ENCODE measurements around the gene MOV10. TPM values are rescaled to one million over a fixed set of nuclear protein-coding genes. Genes with fewer than 3 reads are reported as not detected.

Gene MOV10
- total RNA-seq, 1 donor from 2014 or later: 10.3 TPM

GRCh38 chr1:112701227-112702066, 27.0 kb downstream of the MOV10 start:
- TF ChIP-seq, protein P1, sequence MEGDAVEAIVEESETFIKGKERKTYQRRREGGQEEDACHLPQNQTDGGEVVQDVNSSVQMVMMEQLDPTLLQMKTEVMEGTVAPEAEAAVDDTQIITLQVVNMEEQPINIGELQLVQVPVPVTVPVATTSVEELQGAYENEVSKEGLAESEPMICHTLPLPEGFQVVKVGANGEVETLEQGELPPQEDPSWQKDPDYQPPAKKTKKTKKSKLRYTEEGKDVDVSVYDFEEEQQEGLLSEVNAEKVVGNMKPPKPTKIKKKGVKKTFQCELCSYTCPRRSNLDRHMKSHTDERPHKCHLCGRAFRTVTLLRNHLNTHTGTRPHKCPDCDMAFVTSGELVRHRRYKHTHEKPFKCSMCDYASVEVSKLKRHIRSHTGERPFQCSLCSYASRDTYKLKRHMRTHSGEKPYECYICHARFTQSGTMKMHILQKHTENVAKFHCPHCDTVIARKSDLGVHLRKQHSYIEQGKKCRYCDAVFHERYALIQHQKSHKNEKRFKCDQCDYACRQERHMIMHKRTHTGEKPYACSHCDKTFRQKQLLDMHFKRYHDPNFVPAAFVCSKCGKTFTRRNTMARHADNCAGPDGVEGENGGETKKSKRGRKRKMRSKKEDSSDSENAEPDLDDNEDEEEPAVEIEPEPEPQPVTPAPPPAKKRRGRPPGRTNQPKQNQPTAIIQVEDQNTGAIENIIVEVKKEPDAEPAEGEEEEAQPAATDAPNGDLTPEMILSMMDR (IDR thresholded peaks at IDR 0.05; ENCODE audit: insufficient read depth, low read length, severe bottlenecking): no peak
- Histone ChIP-seq H3K36me3 (ENCODE audit: control insufficient read depth, insufficient read depth, low read length) (peaks cover 36% of the 10 kb centered on the region), H3K27me3 (ENCODE audit: control insufficient read depth, insufficient read depth, low read length) (no peaks in the 10 kb centered on the region), H3K4me3 (ENCODE audit: low read depth, low read length) (no peak overlapping the region)
- FAIRE-seq (no peak), DNase-seq (ENCODE audit: low read depth) (no peak)

DNA sequence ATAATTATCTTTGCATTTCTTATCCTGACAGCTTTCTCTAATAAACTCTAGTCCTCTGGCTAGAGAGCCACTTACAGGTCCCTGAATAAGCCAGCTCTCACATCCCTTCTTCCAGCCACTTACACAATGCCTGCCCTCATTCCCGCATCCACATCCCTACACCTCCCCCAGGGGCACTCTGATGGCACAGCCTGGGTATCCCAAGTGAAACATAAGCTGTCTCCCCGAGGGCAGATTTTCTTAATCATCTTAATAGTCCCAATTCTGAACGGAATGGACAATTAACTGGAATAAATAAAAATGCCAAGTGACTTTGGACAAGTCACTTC, 27.6 kb downstream of the MOV10 start:
- Histone ChIP-seq H3K36me3 (ENCODE audit: control insufficient read depth, insufficient read depth, low read length) (peaks cover 31% of the 10 kb centered on the region), H3K27me3 (ENCODE audit: control insufficient read depth, insufficient read depth, low read length) (no peaks in the 10 kb centered on the region), H3K4me3 (ENCODE audit: low read depth, low read length) (no peak overlapping the region)
- TF ChIP-seq, protein P1 (IDR thresholded peaks at IDR 0.05; ENCODE audit: insufficient read depth, low read length, severe bottlenecking): no peak
- DNase-seq (ENCODE audit: low read depth) (no peak), FAIRE-seq (no peak)

GRCh38 chr1:112702420-112703261, 28.2 kb downstream of the MOV10 start:
- Histone ChIP-seq H3K27me3 (ENCODE audit: control insufficient read depth, insufficient read depth, low read length) (no peaks in the 10 kb centered on the region), H3K4me3 (ENCODE audit: low read depth, low read length) (no peak overlapping the region), H3K36me3 (ENCODE audit: control insufficient read depth, insufficient read depth, low read length) (peaks cover 31% of the 10 kb centered on the region)
- FAIRE-seq: no peak
- no peak for DNase-seq (ENCODE audit: low read depth)
- TF ChIP-seq, protein P1 (IDR thresholded peaks at IDR 0.05; ENCODE audit: insufficient read depth, low read length, severe bottlenecking): no peak

GRCh38 chr1:112703706-112704105, 29.2 kb downstream of the MOV10 start:
- TF ChIP-seq, protein P1 (IDR thresholded peaks at IDR 0.05; ENCODE audit: insufficient read depth, low read length, severe bottlenecking): no peak
- no peak for FAIRE-seq
- Histone ChIP-seq H3K27me3 (ENCODE audit: control insufficient read depth, insufficient read depth, low read length) (no peaks in the 10 kb centered on the region), H3K4me3 (ENCODE audit: low read depth, low read length) (no peak overlapping the region), H3K36me3 (ENCODE audit: control insufficient read depth, insufficient read depth, low read length) (peaks cover 25% of the 10 kb centered on the region)
- DNase-seq (ENCODE audit: low read depth): no peak

DNA sequence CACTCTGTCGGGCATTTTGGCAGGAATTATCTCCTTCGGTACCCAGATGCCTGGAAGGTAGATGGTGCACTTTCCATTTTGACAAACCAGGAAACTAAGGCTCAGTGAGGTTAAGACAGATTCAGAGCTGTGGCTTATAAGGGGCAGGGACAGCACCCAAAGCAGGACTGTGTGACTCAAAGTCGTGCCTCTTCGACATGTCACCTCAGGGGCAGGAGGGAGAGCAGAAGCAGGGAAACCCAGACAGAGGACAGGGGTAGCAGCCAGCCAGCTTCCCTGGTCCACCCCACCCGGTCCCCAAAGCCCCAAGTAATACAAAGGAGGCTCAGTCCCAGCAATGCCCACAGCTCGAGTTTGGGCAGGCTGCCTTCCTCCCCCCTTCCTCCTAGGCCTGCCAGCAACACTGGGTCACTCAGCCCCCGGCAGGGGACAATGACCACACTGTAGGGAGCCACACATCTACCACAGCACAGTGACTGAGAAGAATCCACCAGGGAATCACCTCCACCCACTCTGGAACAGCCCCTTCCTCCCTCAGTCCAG, 30.0 kb downstream of the MOV10 start:
- no peak for DNase-seq (ENCODE audit: low read depth)
- TF ChIP-seq, protein P1 (IDR thresholded peaks at IDR 0.05; ENCODE audit: insufficient read depth, low read length, severe bottlenecking): no peak
- Histone ChIP-seq H3K27me3 (ENCODE audit: control insufficient read depth, insufficient read depth, low read length) (no peaks in the 10 kb centered on the region), H3K4me3 (ENCODE audit: low read depth, low read length) (peak overlapping the region; percentile 88), H3K36me3 (ENCODE audit: control insufficient read depth, insufficient read depth, low read length) (peaks cover 25% of the 10 kb centered on the region)
- FAIRE-seq: no peak

All from bronchial epithelial cell (primary cell).